HUES6 (cell line): ENCODE measurements around the gene WDR74.
"Not testable (repeated sequence)": the region's sequence is repeated elsewhere in the genome, so short reads cannot be mapped to it uniquely, and the experiment has no call there.

Experiments used
- H3K27ac ChIP-seq: 2 replicates; pipeline ENCODE4 v1.7.0; 2013; ENCODE audit warnings: low read depth, mild to moderate bottlenecking, low read length, inconsistent platforms
- H3K27me3 ChIP-seq: 2 replicates; pipeline ENCODE4 v1.6.1; 2013; ENCODE audit warnings: low read length; ENCODE audit not compliant: control insufficient read depth, insufficient read depth
- H3K36me3 ChIP-seq: 2 replicates; pipeline ENCODE4 v1.6.1; 2013; ENCODE audit warnings: low read length; ENCODE audit not compliant: control insufficient read depth, insufficient read depth
- H3K4me1 ChIP-seq: 2 replicates; pipeline ENCODE4 v1.6.1; 2013; ENCODE audit warnings: low read length; ENCODE audit not compliant: control insufficient read depth, insufficient read depth
- H3K4me3 ChIP-seq: 2 replicates; pipeline ENCODE4 v1.5.1; 2013; ENCODE audit warnings: low read depth, low read length
- H3K9ac ChIP-seq: one replicate; pipeline ENCODE4 v1.6.1; 2013; ENCODE audit warnings: mild to moderate bottlenecking, low read length
- H3K9me3 ChIP-seq: 2 replicates; pipeline ENCODE4 v1.6.1; 2013; ENCODE audit warnings: low read depth, low read length; ENCODE audit not compliant: control insufficient read depth, insufficient read depth

The WDR74 gene

GRCh38 chr11:62832336-62833234, 6.8 kb downstream of the WDR74 start, which contains the start of gene TEX54:
Gene TEX54, minus strand, starts transcription at chr11:62832841.
- H3K4me1 ChIP-seq = peaks cover 4% of the 10 kb centered on the region; the same call in 1 of the 2 replicates
- peak within 1 kb of the TSS; percentile 97 for H3K9ac ChIP-seq
- peak within 1 kb of the TSS; percentile 97 for H3K27ac ChIP-seq
- H3K27me3 ChIP-seq = no peaks in the 10 kb centered on the region
- peaks cover 50% of the 10 kb centered on the region for H3K36me3 ChIP-seq
- H3K4me3 ChIP-seq = peak within 1 kb of the TSS; percentile 92
- no peaks in the 10 kb centered on the region for H3K9me3 ChIP-seq

DNA sequence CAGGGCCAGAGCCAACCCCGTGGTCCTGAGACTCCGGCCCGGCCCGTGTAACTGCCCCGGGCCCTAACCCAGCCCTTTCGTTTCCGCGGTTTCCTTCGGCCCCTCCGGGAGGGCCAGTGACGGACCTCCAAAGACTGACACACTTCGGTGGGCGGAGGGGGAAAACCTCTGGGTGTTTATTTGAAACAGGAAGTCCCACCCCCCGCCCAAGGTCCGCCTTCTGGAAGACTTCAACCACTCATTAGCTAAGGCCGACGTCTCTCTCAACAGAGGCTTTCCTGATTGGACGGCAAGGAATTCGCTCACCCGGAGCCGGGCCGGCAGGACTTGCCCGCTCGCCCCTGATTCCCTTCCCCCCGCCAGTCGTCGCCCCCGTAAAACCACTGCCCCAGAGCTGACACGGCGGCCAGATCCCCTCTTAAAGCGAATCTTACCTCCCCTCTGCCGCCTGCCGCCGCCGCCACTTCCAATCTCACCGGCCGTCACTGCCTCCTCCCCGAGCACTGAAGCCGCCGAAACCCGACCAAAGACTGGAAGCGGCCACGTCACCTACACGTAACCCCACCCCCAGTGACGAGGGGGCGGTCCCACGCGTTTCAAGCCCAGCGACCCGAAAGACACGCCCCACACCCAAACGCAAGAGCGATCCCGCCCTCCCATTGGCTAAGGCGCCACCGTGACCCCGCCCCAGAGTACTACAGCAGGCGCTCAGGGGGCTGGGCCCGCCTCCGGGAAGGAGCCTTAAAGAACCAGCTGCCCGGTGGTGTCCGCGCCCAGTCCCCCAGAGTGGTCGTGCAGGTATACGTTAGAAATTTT, 7.7 kb downstream of the WDR74 start, which contains the start of gene STX5:
TSS of gene STX5 (minus strand) at position 532 of the 816 bp plus-strand sequence. CDS start 808 bp downstream, outside the sequence.
- Histone ChIP-seq H3K27ac (peak within 1 kb of the TSS; percentile 97), H3K36me3 (peaks cover 53% of the 10 kb centered on the region), H3K9me3 (no peaks in the 10 kb centered on the region)

DNA sequence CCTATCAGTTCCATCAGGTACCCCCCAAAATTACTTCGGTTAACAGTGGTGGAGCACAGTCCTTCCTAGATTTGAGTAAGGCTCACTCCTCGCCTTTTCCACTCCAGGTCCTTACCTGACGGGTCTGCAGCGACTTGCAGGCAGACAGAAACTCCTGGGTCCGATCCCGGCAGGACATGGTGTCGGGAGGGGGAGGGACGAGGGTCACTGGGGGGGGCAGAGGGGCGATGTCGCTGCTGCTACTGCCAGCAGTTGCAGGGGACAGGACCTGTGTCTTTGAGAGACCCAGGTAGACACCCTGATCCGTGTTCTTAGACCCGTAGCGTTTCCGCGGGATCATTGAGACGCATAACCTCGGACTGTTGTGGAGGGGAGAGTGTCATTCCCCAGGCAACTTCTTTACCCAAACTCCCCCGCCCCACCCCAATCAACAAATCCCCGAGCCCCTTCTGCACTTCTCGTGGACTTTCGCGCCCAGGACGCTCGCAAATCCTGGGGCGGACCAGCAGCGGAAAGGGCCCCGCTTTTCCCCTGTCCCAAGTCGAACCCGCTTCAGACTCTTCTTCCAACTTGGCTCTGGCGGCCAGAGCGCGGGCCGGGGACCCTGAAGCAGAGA, 8.4 kb downstream of the WDR74 start:
- H3K4me3 ChIP-seq = peak overlapping the region; percentile 92
- peak overlapping the region; percentile 97; the same call in 1 of the 2 replicates for H3K27ac ChIP-seq
- H3K27me3 ChIP-seq = no peaks in the 10 kb centered on the region
- peak overlapping the region; percentile 97 for H3K9ac ChIP-seq
- H3K4me1 ChIP-seq = peaks cover 4% of the 10 kb centered on the region; the same call in 1 of the 2 replicates
- no peaks in the 10 kb centered on the region for H3K9me3 ChIP-seq
- H3K36me3 ChIP-seq = peaks cover 48% of the 10 kb centered on the region

More for the DNA sequence above, 7.7 kb downstream of the WDR74 start, which contains the start of gene STX5:
- H3K4me3 ChIP-seq = peak within 1 kb of the TSS; percentile 92
- H3K4me1 ChIP-seq = peaks cover 4% of the 10 kb centered on the region; the same call in 1 of the 2 replicates
- peak within 1 kb of the TSS; percentile 97 for H3K9ac ChIP-seq
- H3K27me3 ChIP-seq = no peaks in the 10 kb centered on the region

- not testable (repeated sequence) for H3K4me3 ChIP-seq, H3K9me3 ChIP-seq, H3K4me1 ChIP-seq, H3K9ac ChIP-seq, H3K27ac ChIP-seq, H3K27me3 ChIP-seq
- H3K36me3 ChIP-seq = peaks cover 50% of the 10 kb centered on the region
Observed at GRCh38 chr11:62828130-62828529, 11.3 kb downstream of the WDR74 start.

GRCh38 chr11:62823677-62824076, 15.7 kb downstream of the WDR74 start:
- Histone ChIP-seq H3K27ac (no peak overlapping the region), H3K36me3 (peaks cover 83% of the 10 kb centered on the region), H3K9ac (no peak overlapping the region), H3K4me3 (no peak overlapping the region), H3K9me3 (no peaks in the 10 kb centered on the region), H3K4me1 (no peaks in the 10 kb centered on the region), H3K27me3 (no peaks in the 10 kb centered on the region)

DNA sequence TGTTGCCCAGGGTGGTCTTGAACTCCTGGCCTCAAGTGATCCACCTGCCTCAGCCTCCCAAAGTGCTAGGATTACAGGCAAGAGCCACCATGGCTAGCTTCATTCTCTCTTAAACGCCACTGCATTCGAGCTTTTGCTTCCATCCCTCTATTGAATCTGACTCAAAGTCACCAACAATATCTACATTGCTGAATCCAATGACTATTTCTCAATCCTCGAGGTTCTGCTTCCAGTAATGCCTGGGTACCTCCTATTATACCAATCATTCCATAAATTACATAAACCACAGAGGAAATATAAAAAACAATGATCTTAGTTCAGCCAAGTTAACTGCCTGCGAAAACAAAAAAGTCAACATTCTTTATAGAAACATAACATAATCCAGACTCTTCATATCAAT, 22.3 kb downstream of the WDR74 start:
- no peak overlapping the region for H3K4me3 ChIP-seq
- no peak overlapping the region for H3K9ac ChIP-seq

DNA sequence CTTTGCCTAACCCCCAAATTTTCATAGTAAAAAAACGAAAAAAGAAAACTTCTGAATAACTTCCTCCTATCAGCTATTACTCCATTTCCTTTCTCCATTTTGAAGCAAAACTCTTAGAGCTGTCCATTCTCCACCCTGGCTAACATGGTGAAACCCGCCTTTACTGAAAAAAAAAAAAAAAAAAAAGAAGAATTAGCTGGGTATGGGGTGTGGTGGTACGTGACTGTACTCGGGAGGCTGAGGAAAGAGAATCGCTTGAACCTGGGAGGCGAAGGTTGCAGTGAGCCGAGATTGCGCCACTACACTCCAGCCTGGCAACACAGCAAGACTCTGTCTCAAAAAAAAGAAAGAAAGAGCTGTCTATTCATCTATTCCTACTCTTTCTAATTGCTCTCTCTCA, 22.8 kb downstream of the WDR74 start:
- H3K27ac ChIP-seq = no peak overlapping the region
- no peaks in the 10 kb centered on the region for H3K27me3 ChIP-seq
- H3K9ac ChIP-seq = no peak overlapping the region
- H3K4me1 ChIP-seq = no peaks in the 10 kb centered on the region
- H3K4me3 ChIP-seq = no peak overlapping the region
- peaks cover 32% of the 10 kb centered on the region for H3K36me3 ChIP-seq
- H3K9me3 ChIP-seq = no peaks in the 10 kb centered on the region

More for the DNA sequence above, 22.3 kb downstream of the WDR74 start:
- peaks cover 37% of the 10 kb centered on the region for H3K36me3 ChIP-seq
- H3K9me3 ChIP-seq = no peaks in the 10 kb centered on the region
- H3K27me3 ChIP-seq = no peaks in the 10 kb centered on the region
- H3K4me1 ChIP-seq = no peaks in the 10 kb centered on the region
- no peak overlapping the region for H3K27ac ChIP-seq

GRCh38 chr11:62811659-62812058, 27.7 kb downstream of the WDR74 start:
- Histone ChIP-seq H3K4me1 (peaks cover 2% of the 10 kb centered on the region; the same call in 1 of the 2 replicates), H3K36me3 (peaks cover 3% of the 10 kb centered on the region), H3K9me3 (no peaks in the 10 kb centered on the region), H3K27ac (no peak overlapping the region), H3K4me3 (no peak overlapping the region), H3K27me3 (no peaks in the 10 kb centered on the region), H3K9ac (no peak overlapping the region)

GRCh38 chr11:62810748-62811147, 28.6 kb downstream of the WDR74 start:
- Histone ChIP-seq H3K27me3 (no peaks in the 10 kb centered on the region), H3K4me3 (no peak overlapping the region), H3K9me3 (no peaks in the 10 kb centered on the region), H3K9ac (no peak overlapping the region), H3K36me3 (0 out of 2 replicates have a peak, but pooled peaks cover under 1% of the 10 kb centered on the region), H3K4me1 (peaks cover 9% of the 10 kb centered on the region; the same call in 1 of the 2 replicates), H3K27ac (no peak overlapping the region)

GRCh38 chr11:62806611-62807121, 32.7 kb downstream of the WDR74 start:
- peaks cover 9% of the 10 kb centered on the region; the same call in 1 of the 2 replicates for H3K4me1 ChIP-seq
- peaks cover 18% of the 10 kb centered on the region for H3K36me3 ChIP-seq
- H3K4me3 ChIP-seq = peak overlapping the region; percentile 91
- no peaks in the 10 kb centered on the region for H3K9me3 ChIP-seq
- no peaks in the 10 kb centered on the region for H3K27me3 ChIP-seq
- H3K27ac ChIP-seq = no peak overlapping the region; the same call in 1 of the 2 replicates
- no peak overlapping the region for H3K9ac ChIP-seq
